COLO829 (cell line): ENCODE data around the gene AFF3.
"Not testable (repeated sequence)": the region's sequence is repeated elsewhere in the genome, so short reads cannot be mapped to it uniquely, and the experiment has no call there.

ENCODE experiments used
- DNase-seq: peaks from one replicate; pipeline ENCODE4 v3.0.0; 2012; ENCODE audit warnings: low spot score

The AFF3 gene

DNA sequence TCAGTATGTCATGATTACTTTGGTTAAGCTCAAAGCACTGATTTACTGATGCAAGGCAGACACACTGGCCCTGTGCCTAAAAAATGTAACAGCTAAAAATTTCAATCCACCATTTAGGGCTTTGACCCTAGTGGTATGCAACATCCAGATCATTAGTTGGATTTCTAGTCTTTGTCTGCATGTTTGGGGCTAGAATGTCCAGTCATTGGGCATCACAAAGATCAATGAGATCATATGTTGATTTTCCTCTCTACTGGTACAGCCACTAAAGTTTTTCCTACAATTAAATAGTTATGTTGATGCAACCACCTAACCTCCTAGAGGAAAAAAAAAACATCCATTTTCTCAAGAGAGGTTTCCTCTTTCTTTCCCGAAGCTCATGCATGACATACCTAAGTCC lies 599.1 kb downstream of the AFF3 start:
- no peak for DNase-seq

GRCh38 chr2:99537910-99538485 lies 604.4 kb downstream of the AFF3 start:
- no peak for DNase-seq

- DNase-seq = no peak
Observed at GRCh38 chr2:99524056-99524455, 618.3 kb downstream of the AFF3 start.

GRCh38 chr2:99522157-99522556 lies 620.2 kb downstream of the AFF3 start:
- DNase-seq = no peak

DNA sequence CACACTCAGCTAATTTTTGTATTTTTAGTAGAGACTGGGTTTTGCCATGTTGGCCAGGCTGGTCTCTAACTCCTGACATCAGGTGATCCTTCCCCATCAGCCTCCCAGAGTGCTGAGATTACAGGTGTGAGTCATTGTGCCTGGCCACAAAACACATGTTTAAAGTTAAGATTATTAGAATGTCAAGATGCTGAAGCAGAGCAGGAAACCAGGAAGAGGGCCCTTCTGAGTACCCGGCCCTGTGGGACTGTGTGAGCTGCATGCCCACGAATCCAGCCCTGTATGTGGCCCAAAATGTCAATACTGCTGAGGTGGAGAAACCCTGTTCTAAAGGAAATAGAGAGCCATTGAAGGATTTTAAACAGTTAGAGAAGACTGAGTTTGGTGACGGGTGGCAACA lies 621.6 kb downstream of the AFF3 start:
- DNase-seq = no peak

- DNase-seq = no peak
Observed at GRCh38 chr2:99520195-99520594, 622.2 kb downstream of the AFF3 start.

GRCh38 chr2:99514357-99514756 lies 628.0 kb downstream of the AFF3 start:
- DNase-seq = no peak

DNA sequence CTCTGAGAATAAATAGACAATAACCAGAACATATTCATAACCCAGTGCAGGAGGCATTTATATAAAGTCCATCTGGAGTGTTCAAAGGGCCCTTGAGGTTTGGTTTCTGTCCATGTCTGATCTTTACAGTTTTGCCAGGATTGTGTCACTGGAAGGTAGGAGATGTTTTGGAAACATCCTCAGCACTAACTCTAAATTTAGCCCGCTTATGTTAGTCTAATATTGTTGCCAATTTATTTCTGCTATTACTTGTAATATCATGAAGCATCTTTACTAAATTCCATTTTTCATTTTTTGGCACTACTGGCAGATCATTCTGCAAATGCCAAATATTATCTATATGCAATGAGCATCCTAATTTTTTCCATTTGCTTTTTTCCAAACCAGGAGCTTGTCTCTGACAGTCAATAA lies 630.2 kb downstream of the AFF3 start:
- DNase-seq = no peak

GRCh38 chr2:99509387-99509786 lies 633.0 kb downstream of the AFF3 start:
- no peak for DNase-seq

- no peak for DNase-seq
Observed at GRCh38 chr2:99507937-99508818, 634.2 kb downstream of the AFF3 start.

GRCh38 chr2:99504844-99505584 lies 637.4 kb downstream of the AFF3 start:
- DNase-seq = no peak

DNA sequence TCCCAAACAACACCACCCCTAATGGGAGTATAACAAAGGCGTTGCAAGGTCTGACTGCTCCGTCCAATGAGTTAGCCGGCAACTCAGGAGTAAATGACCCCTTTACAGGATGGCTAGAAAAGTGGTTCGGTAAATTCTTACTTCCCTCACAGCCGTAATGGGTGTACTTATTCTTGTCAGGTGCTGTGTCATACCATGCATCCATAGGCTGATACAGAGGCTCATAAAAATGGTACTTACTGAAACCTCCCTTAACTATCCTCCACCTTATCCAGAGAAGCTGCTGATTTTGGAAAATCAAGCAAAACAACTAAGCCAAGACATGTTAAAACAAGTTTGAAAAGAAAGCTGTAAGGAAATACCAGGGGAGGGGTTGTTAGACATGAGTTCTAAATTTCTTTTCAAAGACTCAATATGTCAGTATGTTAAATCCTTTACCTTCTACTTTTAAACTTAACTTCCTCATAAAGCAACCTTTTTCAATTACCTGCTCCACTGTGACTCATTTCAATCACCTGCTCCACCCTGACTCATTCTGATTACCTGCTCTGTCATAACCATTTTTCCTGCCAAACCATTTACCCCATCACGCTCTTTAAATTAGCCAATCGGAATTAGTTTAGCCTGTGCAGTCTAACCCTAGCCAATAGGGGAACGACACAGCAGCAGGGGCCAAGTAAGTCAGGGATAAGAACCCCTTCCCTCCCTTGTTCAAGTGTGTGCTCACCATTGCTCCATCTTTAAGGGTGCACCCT lies 638.6 kb downstream of the AFF3 start:
- not testable (repeated sequence) for DNase-seq

GRCh38 chr2:99496021-99496420 lies 646.4 kb downstream of the AFF3 start:
- DNase-seq = no peak
